Gastroesophageal sphincter (tissue), 3 donors: ENCODE results near the gene ACBD6.

Experiments
- EP300 ChIP-seq: sonication (generic); formaldehyde crosslinking; IDR thresholded peaks from one replicate; pipeline ENCODE4 v1.6.1; 2017; ENCODE audit warnings: antibody characterized with exemption, mild to moderate bottlenecking
- POLR2A ChIP-seq, 2 donors: fragments of 450-650 bp; IDR thresholded peaks; one replicate each; pipeline ENCODE4 v1.6.1; 2017; ENCODE audit warnings: antibody characterized with exemption in 2 of 2, mild to moderate bottlenecking in 2 of 2, moderate library complexity in 1 of 2
- POLR2AphosphoS5 ChIP-seq: sonication (generic); formaldehyde crosslinking; IDR thresholded peaks from one replicate; pipeline ENCODE4 v1.6.1; 2017; ENCODE audit warnings: antibody characterized with exemption
- TF ChIP-seq, protein P1 (sequence below), 4 experiments: fragments of 200-600 bp in 2 of 4; fragments of 450-650 bp in 2 of 4; sonication (generic) in 1 of 4; IDR thresholded peaks; one replicate each; pipeline ENCODE4 v1.5.1; 2017 to 2019; ENCODE audit warnings: antibody characterized with exemption in 4 of 4, mild to moderate bottlenecking in 2 of 4, moderate library complexity in 2 of 4

DNA sequence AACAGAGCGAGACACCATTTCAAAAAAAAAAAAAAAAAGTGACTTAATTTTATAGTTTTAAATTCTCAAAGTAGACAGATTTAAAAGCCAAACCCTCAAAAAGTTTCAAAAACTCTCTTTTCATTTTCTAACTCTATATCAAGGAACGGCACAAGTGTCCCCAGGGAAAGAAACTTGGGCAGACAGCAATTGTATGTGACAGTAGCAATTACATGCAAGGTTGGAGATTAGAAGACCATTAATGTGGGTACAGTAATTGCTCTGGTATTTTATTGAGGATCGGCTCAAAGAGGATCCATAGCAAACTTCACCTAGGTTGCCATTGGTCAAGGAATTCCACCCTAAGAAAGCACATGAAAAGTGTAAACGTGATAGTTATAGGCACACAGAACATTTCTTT lies 46.2 kb downstream of the ACBD6 start:
- TF ChIP-seq, protein P1, sequence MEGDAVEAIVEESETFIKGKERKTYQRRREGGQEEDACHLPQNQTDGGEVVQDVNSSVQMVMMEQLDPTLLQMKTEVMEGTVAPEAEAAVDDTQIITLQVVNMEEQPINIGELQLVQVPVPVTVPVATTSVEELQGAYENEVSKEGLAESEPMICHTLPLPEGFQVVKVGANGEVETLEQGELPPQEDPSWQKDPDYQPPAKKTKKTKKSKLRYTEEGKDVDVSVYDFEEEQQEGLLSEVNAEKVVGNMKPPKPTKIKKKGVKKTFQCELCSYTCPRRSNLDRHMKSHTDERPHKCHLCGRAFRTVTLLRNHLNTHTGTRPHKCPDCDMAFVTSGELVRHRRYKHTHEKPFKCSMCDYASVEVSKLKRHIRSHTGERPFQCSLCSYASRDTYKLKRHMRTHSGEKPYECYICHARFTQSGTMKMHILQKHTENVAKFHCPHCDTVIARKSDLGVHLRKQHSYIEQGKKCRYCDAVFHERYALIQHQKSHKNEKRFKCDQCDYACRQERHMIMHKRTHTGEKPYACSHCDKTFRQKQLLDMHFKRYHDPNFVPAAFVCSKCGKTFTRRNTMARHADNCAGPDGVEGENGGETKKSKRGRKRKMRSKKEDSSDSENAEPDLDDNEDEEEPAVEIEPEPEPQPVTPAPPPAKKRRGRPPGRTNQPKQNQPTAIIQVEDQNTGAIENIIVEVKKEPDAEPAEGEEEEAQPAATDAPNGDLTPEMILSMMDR (IDR thresholded peaks at IDR 0.05), result no peak
- TF ChIP-seq EP300 (no peak), POLR2A (IDR thresholded peaks at IDR 0.05) (no peak), POLR2AphosphoS5 (no peak)
